Left colon (tissue), 2 donors: Measurements from ENCODE around the gene LMAN2. TPM values are rescaled to one million over a fixed set of nuclear protein-coding genes. Genes with fewer than 3 reads are reported as not detected.

Source experiments
- ATAC-seq: fragments of 200-7000 bp; cut with Tn5 transposase; one replicate; pipeline ENCODE4 v1.9.1; 2020; ENCODE audit warnings: mild to moderate bottlenecking, moderate library complexity
- DNase-seq, 2 donors: peaks; one replicate each; pipeline ENCODE4 v3.0.0-alpha.2; 2020
- intact Hi-C, 2 donors: fragments of 100-400 bp; cut with DNase I in 1 of 2; cut with micrococcal nuclease in 1 of 2; formaldehyde crosslinking; loops; one replicate each; pipeline versions ENCODE4 v1.11.2 to v1.14.0; 2022; cut with DNase I, micrococcal nuclease
- total RNA-seq, 2 donors: library from RNA; stranded (reverse); fragmentation: NEBNext Ultra II Directional; extraction: Animal tissue kit (Norgen Biotek cat#: 25700); gene quantifications; one replicate each; pipeline ENCODE4 v1.2.1, GENCODE V29; 2021
- donor health status: DM: no; HTN: no; CAD: no.
- donor health status: DM: yes; HTN: yes; CAD: no.

LMAN2 gene
- total RNA-seq, 2 donors from 2014 or later = 139 to 141 TPM

- no peak for DNase-seq
- no peak for ATAC-seq
- intact Hi-C loops = no loop called here
Measured at GRCh38 chr5:177335701-177336065, 15.8 kb downstream of the LMAN2 start.

- no peak for DNase-seq
- no peak for ATAC-seq
- intact Hi-C loops = no loop called here
Measured at GRCh38 chr5:177334781-177335700, 16.4 kb downstream of the LMAN2 start.

- ATAC-seq = no peak
- DNase-seq = no peak
- intact Hi-C loops = no loop called here
Measured at GRCh38 chr5:177334155-177334551, 17.3 kb downstream of the LMAN2 start.

GRCh38 chr5:177333420-177334154 is 17.9 kb downstream of the LMAN2 start:
- DNase-seq (no peak), ATAC-seq (no peak)
- intact Hi-C loops = no loop called here

GRCh38 chr5:177332896-177333260 is 18.6 kb downstream of the LMAN2 start:
- intact Hi-C loops = no loop called here
- ATAC-seq = no peak
- no peak for DNase-seq

- DNase-seq = no peak
- intact Hi-C loops = no loop called here
- no peak for ATAC-seq
Measured at GRCh38 chr5:177332031-177332895, 19.2 kb downstream of the LMAN2 start.

GRCh38 chr5:177330991-177331842 is 20.3 kb downstream of the LMAN2 start:
- intact Hi-C loops = no loop called here
- no peak for DNase-seq
- ATAC-seq = no peak

GRCh38 chr5:177329883-177330282 is 21.6 kb downstream of the LMAN2 start:
- DNase-seq = no peak
- no peak for ATAC-seq
- intact Hi-C loops = no loop called here

- no peak for ATAC-seq
- intact Hi-C loops = no loop called here
- DNase-seq = no peak
Measured at GRCh38 chr5:177328545-177329231, 22.8 kb downstream of the LMAN2 start.

GRCh38 chr5:177327539-177328522 is 23.6 kb downstream of the LMAN2 start:
- DNase-seq = no peak
- ATAC-seq = peak; percentile 15
- intact Hi-C loops = no loop called here

GRCh38 chr5:177325868-177326381 is 25.5 kb downstream of the LMAN2 start:
- DNase-seq (no peak), ATAC-seq (peak; percentile 80)
- intact Hi-C loops = no loop called here

GRCh38 chr5:177320879-177321278 is 30.6 kb downstream of the LMAN2 start:
- DNase-seq (peak in 1 of 2 donors; percentile 27), ATAC-seq (no peak)
- intact Hi-C loops = no loop called here

- intact Hi-C loops = loop anchor here in 1 of 2 donors (5.0 to 10.0 kb wide), 2 partner anchors 45 to 132 kb away; no protein-coding TSS in a partner anchor
- DNase-seq (no peak), ATAC-seq (no peak)
Measured at GRCh38 chr5:177319913-177320588, 31.4 kb downstream of the LMAN2 start.

GRCh38 chr5:177317959-177318377 is 33.5 kb downstream of the LMAN2 start:
- DNase-seq (peak; percentile 74 to 85), ATAC-seq (peak; percentile 69)
- intact Hi-C loops = loop anchor here in 1 of 2 donors (5.0 to 10.0 kb wide), 2 partner anchors 47 to 134 kb away; no protein-coding TSS in a partner anchor

- DNase-seq (no peak), ATAC-seq (no peak)
- intact Hi-C loops = loop anchor here in 1 of 2 donors (5.0 to 10.0 kb wide), 2 partner anchors 49 to 136 kb away; no protein-coding TSS in a partner anchor
Measured at GRCh38 chr5:177316005-177316404, 35.5 kb downstream of the LMAN2 start.
